HepG2 (cell line): ENCODE results near the gene RIPOR1. TPM values are rescaled to one million over a fixed set of nuclear protein-coding genes. Genes with fewer than 3 reads are reported as not detected.

Source experiments
- AGO1 ChIP-seq: fragments of 200-400 bp; formaldehyde crosslinking; IDR thresholded peaks from 2 replicates; pipeline ENCODE4 v1.6.1; 2017; ENCODE audit warnings: mild to moderate bottlenecking, low read depth, low read length, moderate library complexity; ENCODE audit not compliant: poor library complexity, severe bottlenecking
- KMT2B ChIP-seq: IDR thresholded peaks from 2 replicates; pipeline ENCODE4 v1.6.1; 2016; ENCODE audit warnings: missing genetic modification reagents, missing compliant biosample characterization
- ZBTB42 ChIP-seq: sonication (generic); formaldehyde crosslinking; IDR thresholded peaks from 2 replicates; pipeline ENCODE4 v1.5.0; 2020; ENCODE audit warnings: mild to moderate bottlenecking, missing genetic modification reagents
- ZFP62 ChIP-seq: sonication (generic); formaldehyde crosslinking; IDR thresholded peaks from 2 replicates; pipeline ENCODE4 v1.4.0; 2020; ENCODE audit warnings: missing genetic modification reagents
- ZNF205 ChIP-seq: IDR thresholded peaks from 2 replicates; pipeline ENCODE4 v1.6.1; 2018; ENCODE audit warnings: missing biosample characterization, missing genetic modification reagents
- polyA plus RNA-seq, 8 experiments: library from polyadenylated mRNA; depleted of rRNA in 3 of 8; stranded (reverse) in 7 of 8; unstranded in 1 of 8; fragments of >200 nt; fragmentation: Illumina TruSeq in 4 of 8; extraction: Trizol in 4 of 8; gene quantifications; 2 replicates each; pipeline versions ENCODE4 v1.2.1 to v1.2.3, GENCODE V29; 2011 to 2016; ENCODE audit warnings: low read depth in 4 of 8, missing spikeins in 1 of 8, mixed read lengths in 1 of 8; ENCODE audit not compliant: insufficient read depth in 1 of 8
- total RNA-seq, 5 experiments: library from RNA; depleted of rRNA; stranded (reverse); fragments of >200 nt; fragmentation: Illumina TruSeq; extraction: Trizol; gene quantifications; 2 replicates each; pipeline ENCODE4 v1.2.3, GENCODE V29; 2016; ENCODE audit warnings: low read depth in 1 of 5
- TF ChIP-seq, protein P1 (sequence below): sonication (generic); formaldehyde crosslinking; IDR thresholded peaks from 2 replicates; pipeline ENCODE4 v1.8.1; 2023; ENCODE audit warnings: mild to moderate bottlenecking, inconsistent platforms, moderate library complexity, missing genetic modification reagents, borderline replicate concordance
- TF ChIP-seq, protein P2 (sequence below): sonication (generic); formaldehyde crosslinking; IDR thresholded peaks from 2 replicates; pipeline ENCODE4 v1.4.0; 2020; ENCODE audit warnings: missing genetic modification reagents, mild to moderate bottlenecking, borderline replicate concordance
- TF ChIP-seq, protein P3 (sequence below): sonication (generic); IDR thresholded peaks from 2 replicates; pipeline ENCODE4 v1.6.1; 2016; ENCODE audit warnings: low read depth, borderline replicate concordance
- TF ChIP-seq, protein P4 (sequence below): sonication (generic); formaldehyde crosslinking; IDR thresholded peaks from 2 replicates; pipeline ENCODE4 v1.4.0; 2020; ENCODE audit warnings: missing genetic modification reagents
- TF ChIP-seq, protein P5 (sequence below), 2 experiments: sonication (generic) in 1 of 2; formaldehyde crosslinking in 1 of 2; IDR thresholded peaks; 2 replicates each; pipeline versions ENCODE4 v1.4.0 to v1.6.1; 2016 to 2020; ENCODE audit warnings: borderline replicate concordance in 1 of 2, low read depth in 1 of 2, mild to moderate bottlenecking in 1 of 2, missing genetic modification reagents in 1 of 2
- TF ChIP-seq, protein P6 (sequence below): IDR thresholded peaks from 2 replicates; pipeline ENCODE4 v1.4.0; 2020; ENCODE audit warnings: mild to moderate bottlenecking, missing genetic modification reagents

The RIPOR1 gene
- total and polyA plus RNA-seq, 2 of the 13 experiments (the other 11 are each of a cell fraction or from before 2014, with no cell fraction given) = 4.6 to 8.1 TPM

DNA sequence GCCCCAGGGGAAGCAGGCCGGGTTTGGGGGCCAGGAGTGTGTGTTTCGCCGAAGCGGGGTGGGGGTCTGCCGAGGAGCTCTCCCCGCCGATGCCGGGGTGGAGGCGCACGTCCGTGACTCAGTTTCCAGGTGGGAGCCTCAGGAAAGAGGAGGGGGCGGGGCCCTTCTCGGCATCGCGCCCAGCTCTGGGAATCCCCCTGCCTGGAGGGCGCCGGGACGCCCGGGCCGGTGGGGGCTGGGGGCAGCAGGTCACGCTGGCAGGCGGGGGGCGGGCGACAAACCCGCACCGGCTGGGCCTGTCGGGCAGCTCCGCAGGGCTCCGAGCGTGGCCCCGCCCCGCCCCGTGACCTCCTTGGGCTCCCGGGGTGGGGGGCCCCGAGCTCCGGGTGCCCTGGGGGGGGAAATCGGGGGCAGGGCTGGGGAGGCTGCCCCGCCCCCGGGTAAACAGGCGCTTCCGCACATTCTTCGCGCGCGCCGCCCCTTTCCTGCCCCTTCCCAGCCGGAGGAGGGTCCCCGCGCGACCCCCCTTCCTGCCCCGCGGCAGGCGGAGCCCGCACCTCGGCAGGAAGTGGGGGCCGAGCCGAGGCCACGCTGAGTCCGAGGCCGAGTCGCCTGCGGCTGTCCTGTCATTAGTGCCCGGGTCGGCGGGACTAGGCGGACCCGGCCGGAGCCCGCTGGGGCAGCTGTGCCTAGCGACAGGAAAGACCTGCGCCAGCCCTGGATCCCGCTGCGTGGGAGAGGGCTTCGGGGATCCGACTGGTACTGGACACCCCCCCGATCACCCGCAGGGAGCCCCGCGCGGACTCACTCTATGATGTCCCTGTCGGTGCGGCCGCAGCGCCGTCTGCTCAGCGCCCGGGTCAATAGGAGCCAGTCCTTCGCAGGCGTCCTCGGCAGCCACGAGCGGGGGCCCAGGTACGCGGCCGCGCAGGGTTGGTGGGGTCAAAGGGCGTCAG lies 9.3 kb downstream of the RIPOR1 start (continued):
- TF ChIP-seq, protein P1, sequence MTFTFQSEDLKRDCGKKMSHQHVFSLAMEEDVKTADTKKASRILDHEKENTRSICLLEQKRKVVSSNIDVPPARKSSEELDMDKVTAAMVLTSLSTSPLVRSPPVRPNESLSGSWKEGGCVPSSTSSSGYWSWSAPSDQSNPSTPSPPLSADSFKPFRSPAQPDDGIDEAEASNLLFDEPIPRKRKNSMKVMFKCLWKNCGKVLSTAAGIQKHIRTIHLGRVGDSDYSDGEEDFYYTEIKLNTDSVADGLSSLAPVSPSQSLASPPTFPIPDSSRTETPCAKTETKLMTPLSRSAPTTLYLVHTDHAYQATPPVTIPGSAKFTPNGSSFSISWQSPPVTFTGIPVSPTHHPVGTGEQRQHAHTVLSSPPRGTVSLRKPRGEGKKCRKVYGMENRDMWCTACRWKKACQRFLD (CRISPR knock-in tag) = no peak
- TF ChIP-seq, protein P2, sequence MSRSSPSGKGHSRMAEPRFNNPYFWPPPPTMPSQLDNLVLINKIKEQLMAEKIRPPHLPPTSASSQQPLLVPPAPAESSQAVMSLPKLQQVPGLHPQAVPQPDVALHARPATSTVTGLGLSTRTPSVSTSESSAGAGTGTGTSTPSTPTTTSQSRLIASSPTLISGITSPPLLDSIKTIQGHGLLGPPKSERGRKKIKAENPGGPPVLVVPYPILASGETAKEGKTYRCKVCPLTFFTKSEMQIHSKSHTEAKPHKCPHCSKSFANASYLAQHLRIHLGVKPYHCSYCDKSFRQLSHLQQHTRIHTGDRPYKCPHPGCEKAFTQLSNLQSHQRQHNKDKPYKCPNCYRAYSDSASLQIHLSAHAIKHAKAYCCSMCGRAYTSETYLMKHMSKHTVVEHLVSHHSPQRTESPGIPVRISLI (CRISPR knock-in tag) = no peak
- TF ChIP-seq, protein P3, sequence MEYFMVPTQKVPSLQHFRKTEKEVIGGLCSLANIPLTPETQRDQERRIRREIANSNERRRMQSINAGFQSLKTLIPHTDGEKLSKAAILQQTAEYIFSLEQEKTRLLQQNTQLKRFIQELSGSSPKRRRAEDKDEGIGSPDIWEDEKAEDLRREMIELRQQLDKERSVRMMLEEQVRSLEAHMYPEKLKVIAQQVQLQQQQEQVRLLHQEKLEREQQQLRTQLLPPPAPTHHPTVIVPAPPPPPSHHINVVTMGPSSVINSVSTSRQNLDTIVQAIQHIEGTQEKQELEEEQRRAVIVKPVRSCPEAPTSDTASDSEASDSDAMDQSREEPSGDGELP = no peak
- TF ChIP-seq KMT2B (no peak), AGO1 (peak; percentile 90), ZBTB42 (CRISPR knock-in tag) (no peak), ZNF205 (CRISPR knock-in tag) (no peak), ZFP62 (CRISPR knock-in tag) (no peak)
- TF ChIP-seq, protein P4, sequence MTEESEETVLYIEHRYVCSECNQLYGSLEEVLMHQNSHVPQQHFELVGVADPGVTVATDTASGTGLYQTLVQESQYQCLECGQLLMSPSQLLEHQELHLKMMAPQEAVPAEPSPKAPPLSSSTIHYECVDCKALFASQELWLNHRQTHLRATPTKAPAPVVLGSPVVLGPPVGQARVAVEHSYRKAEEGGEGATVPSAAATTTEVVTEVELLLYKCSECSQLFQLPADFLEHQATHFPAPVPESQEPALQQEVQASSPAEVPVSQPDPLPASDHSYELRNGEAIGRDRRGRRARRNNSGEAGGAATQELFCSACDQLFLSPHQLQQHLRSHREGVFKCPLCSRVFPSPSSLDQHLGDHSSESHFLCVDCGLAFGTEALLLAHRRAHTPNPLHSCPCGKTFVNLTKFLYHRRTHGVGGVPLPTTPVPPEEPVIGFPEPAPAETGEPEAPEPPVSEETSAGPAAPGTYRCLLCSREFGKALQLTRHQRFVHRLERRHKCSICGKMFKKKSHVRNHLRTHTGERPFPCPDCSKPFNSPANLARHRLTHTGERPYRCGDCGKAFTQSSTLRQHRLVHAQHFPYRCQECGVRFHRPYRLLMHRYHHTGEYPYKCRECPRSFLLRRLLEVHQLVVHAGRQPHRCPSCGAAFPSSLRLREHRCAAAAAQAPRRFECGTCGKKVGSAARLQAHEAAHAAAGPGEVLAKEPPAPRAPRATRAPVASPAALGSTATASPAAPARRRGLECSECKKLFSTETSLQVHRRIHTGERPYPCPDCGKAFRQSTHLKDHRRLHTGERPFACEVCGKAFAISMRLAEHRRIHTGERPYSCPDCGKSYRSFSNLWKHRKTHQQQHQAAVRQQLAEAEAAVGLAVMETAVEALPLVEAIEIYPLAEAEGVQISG (CRISPR knock-in tag) = peak; percentile 23
- TF ChIP-seq, protein P5, sequence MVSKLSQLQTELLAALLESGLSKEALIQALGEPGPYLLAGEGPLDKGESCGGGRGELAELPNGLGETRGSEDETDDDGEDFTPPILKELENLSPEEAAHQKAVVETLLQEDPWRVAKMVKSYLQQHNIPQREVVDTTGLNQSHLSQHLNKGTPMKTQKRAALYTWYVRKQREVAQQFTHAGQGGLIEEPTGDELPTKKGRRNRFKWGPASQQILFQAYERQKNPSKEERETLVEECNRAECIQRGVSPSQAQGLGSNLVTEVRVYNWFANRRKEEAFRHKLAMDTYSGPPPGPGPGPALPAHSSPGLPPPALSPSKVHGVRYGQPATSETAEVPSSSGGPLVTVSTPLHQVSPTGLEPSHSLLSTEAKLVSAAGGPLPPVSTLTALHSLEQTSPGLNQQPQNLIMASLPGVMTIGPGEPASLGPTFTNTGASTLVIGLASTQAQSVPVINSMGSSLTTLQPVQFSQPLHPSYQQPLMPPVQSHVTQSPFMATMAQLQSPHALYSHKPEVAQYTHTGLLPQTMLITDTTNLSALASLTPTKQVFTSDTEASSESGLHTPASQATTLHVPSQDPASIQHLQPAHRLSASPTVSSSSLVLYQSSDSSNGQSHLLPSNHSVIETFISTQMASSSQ (IDR thresholded peaks at IDR 0.05; ENCODE audit: low read depth) = no peak
- TF ChIP-seq, protein P5 (CRISPR knock-in tag; IDR thresholded peaks at IDR 0.05; ENCODE audit: borderline replicate concordance) = no peak
- TF ChIP-seq, protein P6, sequence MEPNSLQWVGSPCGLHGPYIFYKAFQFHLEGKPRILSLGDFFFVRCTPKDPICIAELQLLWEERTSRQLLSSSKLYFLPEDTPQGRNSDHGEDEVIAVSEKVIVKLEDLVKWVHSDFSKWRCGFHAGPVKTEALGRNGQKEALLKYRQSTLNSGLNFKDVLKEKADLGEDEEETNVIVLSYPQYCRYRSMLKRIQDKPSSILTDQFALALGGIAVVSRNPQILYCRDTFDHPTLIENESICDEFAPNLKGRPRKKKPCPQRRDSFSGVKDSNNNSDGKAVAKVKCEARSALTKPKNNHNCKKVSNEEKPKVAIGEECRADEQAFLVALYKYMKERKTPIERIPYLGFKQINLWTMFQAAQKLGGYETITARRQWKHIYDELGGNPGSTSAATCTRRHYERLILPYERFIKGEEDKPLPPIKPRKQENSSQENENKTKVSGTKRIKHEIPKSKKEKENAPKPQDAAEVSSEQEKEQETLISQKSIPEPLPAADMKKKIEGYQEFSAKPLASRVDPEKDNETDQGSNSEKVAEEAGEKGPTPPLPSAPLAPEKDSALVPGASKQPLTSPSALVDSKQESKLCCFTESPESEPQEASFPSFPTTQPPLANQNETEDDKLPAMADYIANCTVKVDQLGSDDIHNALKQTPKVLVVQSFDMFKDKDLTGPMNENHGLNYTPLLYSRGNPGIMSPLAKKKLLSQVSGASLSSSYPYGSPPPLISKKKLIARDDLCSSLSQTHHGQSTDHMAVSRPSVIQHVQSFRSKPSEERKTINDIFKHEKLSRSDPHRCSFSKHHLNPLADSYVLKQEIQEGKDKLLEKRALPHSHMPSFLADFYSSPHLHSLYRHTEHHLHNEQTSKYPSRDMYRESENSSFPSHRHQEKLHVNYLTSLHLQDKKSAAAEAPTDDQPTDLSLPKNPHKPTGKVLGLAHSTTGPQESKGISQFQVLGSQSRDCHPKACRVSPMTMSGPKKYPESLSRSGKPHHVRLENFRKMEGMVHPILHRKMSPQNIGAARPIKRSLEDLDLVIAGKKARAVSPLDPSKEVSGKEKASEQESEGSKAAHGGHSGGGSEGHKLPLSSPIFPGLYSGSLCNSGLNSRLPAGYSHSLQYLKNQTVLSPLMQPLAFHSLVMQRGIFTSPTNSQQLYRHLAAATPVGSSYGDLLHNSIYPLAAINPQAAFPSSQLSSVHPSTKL (CRISPR knock-in tag) = 0 out of 2 replicates have a peak, but pooled peaks have one; percentile 1
